ENCODE measurements around the gene TMEM191B. TPM values are rescaled to one million over a fixed set of nuclear protein-coding genes. Genes with fewer than 3 reads are reported as not detected.
"Not testable (repeated sequence)": the region's sequence is repeated elsewhere in the genome, so short reads cannot be mapped to it uniquely, and the experiment has no call there.

The TMEM191B gene
- total RNA-seq: 0.26 and 1.0 TPM in 2 replicates

DNA sequence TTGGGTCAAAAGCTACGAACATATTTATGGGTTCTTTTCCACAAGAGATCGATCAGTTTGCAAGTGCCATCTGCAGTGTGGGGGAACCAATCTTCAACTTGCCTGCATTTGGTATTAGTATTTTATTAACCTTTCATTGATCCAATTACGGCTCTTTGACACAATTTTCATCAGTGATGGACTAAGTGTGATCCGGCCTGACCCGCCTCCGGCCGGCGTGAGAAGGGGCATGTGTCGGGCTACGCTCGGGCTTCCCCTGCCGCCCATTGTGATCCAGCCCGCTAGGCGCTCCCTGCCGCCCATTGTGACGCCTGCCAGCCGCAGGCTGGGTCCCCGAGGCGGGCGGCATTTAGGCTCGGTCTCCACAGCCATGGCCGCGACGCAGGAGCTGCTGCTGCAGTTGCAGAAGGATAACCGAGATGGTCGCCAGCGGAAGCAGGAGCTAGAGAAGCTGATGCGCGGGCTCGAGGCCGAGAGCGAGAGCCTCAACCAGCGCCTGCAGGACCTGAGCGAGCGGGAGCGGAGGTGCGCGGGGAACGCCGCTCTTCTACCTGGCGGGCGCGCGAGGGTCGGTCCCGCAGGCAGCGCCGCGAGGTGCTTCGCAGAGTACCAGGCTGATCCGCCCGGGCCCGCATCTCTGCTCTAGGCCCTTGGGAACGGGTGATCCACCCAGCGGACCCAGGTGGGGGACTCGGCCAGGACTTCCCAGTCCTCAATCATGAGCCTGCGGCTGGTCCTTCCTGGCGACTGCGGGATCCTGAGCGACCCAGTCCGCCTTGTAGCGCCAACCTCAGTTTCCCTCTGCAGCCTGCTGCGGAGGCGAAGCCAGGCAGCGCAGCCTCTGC, at the start of gene TMEM191B:
Gene TMEM191B, plus strand, starts transcription at position 51 of the 845 bp plus-strand sequence. Its CDS starts 179 bp downstream, at position 230.
- H3K27me3 ChIP-seq (ENCODE audit: control insufficient read depth, insufficient read depth, low read length); H3K36me3 ChIP-seq (ENCODE audit: control insufficient read depth, insufficient read depth, low read length); DNase-seq (ENCODE audit: low read depth); H3K4me3 ChIP-seq (ENCODE audit: low read depth, low read length); FAIRE-seq: not testable (repeated sequence)

DNA sequence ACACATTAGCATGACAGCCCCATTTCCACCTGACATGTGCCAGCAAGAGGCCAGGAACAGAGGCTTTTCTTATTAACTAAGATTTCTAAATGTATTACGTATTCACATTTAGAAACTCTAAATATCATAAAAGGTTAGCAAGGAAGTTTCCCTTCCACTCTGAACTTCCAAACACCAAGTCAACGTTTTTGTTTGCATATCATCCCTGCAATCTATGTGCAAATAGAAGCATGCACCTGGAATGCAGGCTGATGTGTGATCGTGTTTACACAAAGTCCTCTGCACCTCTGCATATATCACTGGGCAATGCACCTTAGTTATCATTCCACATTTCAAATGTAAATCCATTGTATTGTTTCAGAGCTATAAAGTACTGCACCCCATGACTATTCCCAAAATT, 31.4 kb upstream of the TMEM191B start:
- H3K4me3 ChIP-seq (ENCODE audit: low read depth, low read length); H3K27me3 ChIP-seq (ENCODE audit: control insufficient read depth, insufficient read depth, low read length); DNase-seq (ENCODE audit: low read depth); H3K36me3 ChIP-seq (ENCODE audit: control insufficient read depth, insufficient read depth, low read length); FAIRE-seq: not testable (repeated sequence)

DNA sequence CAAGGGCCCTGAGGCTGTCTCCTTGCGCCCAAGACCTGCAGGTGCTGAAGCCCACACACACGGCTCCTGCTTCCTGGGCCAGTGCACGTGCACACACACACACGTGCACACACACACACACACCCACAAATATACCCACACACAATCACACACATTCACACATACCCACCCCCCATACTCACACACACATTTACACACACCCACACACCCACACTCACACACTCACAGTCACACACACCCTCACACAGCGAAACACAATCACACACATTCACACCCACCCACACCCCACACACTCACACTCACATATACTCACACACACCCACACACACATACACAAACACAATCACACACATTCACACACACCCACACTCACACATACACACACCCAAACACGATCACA, 16.3 kb upstream of the TMEM191B start:
- not testable (repeated sequence) for H3K4me3 ChIP-seq (ENCODE audit: low read depth, low read length); FAIRE-seq

DNA sequence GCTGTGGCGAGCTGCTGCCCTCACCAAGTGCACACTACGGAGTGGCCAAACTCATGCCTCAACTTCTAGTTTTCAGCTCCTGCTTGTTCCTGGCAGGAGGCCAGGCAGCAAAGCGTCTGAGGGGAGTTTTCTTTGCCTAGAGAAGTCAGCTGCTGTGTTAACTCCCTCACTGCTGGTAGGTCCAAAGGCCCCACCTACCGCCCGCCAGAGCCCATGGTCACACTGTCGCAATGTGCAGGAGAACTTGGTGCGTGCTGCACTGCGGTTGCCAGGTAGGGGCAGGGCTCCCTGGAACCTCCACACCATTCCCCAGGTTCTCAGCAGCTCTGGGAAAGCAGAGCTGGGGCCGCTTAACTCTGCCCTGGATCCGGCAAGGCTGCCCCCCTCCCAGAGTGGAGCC, 15.2 kb upstream of the TMEM191B start:
- not testable (repeated sequence) for FAIRE-seq; H3K27me3 ChIP-seq (ENCODE audit: control insufficient read depth, insufficient read depth, low read length); H3K4me3 ChIP-seq (ENCODE audit: low read depth, low read length); H3K36me3 ChIP-seq (ENCODE audit: control insufficient read depth, insufficient read depth, low read length); DNase-seq (ENCODE audit: low read depth)

More for the DNA sequence above, 16.3 kb upstream of the TMEM191B start:
- not testable (repeated sequence) for H3K27me3 ChIP-seq (ENCODE audit: control insufficient read depth, insufficient read depth, low read length); H3K36me3 ChIP-seq (ENCODE audit: control insufficient read depth, insufficient read depth, low read length); DNase-seq (ENCODE audit: low read depth)

DNA sequence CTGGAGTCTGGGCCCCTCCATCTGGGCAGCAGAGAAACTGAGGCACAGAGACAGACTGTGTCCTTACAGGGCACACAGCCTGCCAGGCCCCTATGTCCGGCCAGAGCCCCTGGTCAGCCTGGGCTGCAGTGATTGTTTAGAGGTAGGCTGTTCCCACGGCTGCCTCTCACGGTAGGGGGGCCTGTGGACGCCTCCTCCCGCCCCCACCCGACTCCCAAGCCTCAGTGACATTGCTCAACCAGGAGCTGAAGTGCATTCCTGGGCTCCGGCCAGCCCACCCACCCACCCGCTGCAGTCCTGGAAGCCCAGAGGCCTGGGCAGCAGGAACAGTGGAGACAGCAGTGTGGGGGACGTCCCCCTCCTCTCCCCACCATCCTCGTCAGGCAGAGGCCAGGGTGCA, 14.1 kb upstream of the TMEM191B start:
- DNase-seq (ENCODE audit: low read depth); H3K36me3 ChIP-seq (ENCODE audit: control insufficient read depth, insufficient read depth, low read length); FAIRE-seq; H3K27me3 ChIP-seq (ENCODE audit: control insufficient read depth, insufficient read depth, low read length); H3K4me3 ChIP-seq (ENCODE audit: low read depth, low read length): not testable (repeated sequence)

DNA sequence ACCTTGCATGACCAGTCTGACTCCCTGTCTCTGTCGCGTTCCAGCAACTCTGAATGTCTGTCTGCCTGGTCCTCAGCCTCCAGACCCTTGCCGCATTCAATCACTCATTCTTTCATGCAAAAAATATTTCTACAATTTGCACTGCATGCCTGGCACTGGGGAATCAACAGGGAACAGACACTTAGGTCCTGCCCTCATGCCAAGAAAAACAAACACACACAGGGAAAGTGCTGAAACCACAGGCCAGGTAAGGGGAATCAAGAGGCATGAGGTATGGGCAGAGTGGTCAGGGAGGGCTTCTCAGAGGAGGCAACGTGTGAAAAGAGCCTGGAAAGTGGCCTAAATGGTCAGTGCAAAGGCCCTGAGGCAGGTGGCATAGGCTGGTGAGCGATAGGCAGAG, 9.5 kb upstream of the TMEM191B start, which contains the start of gene GGTLC3:
Gene GGTLC3, minus strand, starts transcription at position 101 of the 400 bp plus-strand sequence. CDS start 264 bp downstream, outside the sequence.
- DNase-seq (ENCODE audit: low read depth); H3K36me3 ChIP-seq (ENCODE audit: control insufficient read depth, insufficient read depth, low read length); FAIRE-seq; H3K4me3 ChIP-seq (ENCODE audit: low read depth, low read length); H3K27me3 ChIP-seq (ENCODE audit: control insufficient read depth, insufficient read depth, low read length): not testable (repeated sequence)

DNA sequence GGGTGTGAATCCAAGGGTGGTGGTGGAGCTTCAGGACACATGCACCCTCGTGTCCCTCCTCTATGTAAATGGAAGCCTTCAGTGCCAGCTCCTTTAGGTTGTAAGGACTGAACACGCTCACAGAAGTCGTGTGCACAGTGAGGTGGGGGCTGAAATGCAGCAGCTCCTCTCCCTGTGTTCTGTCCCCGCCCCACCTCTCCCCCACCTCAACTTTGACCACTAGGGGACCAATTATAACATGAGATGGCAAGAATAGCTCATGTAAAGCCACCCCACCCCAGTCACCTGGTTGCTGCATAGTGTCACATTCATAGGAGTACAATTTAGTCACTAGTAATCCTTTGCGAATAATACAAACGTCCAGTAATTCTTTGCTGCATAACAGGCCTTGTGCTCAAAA, 4.8 kb upstream of the TMEM191B start:
- not testable (repeated sequence) for FAIRE-seq; H3K36me3 ChIP-seq (ENCODE audit: control insufficient read depth, insufficient read depth, low read length); H3K27me3 ChIP-seq (ENCODE audit: control insufficient read depth, insufficient read depth, low read length)

DNA sequence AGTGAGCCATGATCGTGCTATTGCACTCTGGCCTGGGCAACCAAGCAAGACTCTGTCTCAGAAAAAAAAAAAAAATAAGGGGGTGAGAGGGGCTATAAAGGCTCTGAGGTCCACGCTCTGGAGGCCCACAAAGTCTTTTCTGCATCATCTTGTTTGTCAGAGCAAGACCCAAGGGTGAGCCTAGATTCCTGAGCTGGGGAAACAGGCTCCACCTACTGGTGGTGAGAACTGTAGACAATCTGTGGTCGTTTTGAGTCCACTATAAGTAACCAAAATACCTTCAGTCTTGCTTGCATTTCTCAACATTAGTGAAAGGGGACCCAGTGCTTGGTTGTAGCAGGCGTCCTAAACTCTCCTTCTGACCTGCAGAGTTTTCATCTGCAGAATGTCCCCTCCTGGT, 4.3 kb upstream of the TMEM191B start:
- not testable (repeated sequence) for FAIRE-seq; H3K36me3 ChIP-seq (ENCODE audit: control insufficient read depth, insufficient read depth, low read length); DNase-seq (ENCODE audit: low read depth); H3K4me3 ChIP-seq (ENCODE audit: low read depth, low read length); H3K27me3 ChIP-seq (ENCODE audit: control insufficient read depth, insufficient read depth, low read length)

More for the DNA sequence above, 4.8 kb upstream of the TMEM191B start:
- not testable (repeated sequence) for H3K4me3 ChIP-seq (ENCODE audit: low read depth, low read length); DNase-seq (ENCODE audit: low read depth)

DNA sequence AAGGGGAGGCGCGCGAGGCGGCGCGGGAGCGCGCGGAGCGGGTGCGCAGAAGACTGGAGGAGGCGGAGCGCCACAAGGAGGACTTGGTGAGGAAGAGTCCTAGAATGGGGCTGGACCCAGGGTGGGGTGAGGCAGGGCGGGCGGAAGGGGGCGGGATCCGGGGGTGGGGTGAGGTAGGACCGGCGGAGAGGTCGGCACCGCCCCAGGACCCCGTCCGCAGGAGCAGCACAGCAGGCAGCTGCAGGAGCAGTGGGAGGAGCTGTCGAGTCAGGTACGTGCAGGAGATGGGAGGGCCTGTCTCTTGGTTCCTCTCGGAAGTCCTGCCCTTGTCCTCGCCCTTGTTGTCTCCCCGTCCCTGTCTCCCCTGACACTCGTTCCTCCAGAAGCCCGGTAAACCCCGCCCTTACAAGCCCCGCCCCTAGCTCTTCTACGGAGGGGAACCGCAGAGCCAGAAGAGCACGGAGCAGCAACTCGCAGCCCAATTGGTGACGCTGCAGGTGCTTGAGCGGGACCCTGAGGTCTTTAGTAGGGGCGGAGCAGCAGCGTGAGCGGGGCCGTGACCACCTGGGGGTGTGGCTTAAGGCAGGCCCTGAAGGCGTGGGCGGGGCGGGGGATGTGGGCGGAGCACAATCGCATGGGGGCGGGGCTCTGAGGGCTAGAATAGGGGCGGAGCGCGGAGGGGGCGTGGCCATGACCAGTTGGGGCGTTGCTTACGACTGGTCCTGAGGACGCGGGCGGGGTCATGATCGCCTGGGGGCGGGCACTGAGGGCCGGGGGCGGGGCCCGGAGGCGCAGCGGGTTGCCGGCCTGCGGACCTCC, 1.2 kb downstream of the TMEM191B start:
- H3K4me3 ChIP-seq (ENCODE audit: low read depth, low read length): not testable (repeated sequence)

DNA sequence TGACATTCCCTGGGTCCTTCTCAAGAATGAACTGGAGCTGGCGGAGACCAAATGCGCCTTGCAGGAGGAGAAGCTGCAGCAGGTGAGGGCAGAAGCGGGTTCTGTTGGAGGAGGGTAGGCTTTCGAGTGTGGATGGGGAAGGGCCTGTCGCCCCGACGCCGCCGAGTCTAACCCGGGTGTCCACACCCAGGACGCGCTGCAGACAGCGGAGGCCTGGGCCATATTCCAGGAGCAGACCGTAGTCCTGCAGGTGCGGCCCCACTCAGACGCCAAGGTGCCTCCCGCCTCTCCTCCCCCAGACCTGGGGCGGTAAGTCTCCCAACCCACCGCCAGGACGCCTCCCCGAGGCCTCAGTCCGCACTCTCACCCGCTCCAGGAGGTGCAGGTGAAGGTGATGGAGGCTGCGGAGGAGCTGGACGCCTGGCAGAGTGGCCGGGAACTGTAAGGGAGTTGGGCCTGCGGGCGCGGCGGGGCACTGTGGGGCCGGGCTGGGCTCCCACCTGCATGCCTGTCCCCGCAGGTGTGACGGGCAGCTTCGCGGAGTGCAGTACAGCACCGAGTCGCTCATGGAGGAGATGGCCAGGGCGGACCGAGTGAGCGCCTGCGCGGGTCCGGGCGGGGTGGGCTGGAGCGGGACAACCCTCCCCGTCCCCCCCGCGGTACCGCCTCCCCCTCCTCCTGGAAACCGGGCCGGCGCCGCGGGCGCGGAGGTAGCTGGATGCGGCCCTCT, 2.0 kb downstream of the TMEM191B start:
- not testable (repeated sequence) for FAIRE-seq; DNase-seq (ENCODE audit: low read depth); H3K4me3 ChIP-seq (ENCODE audit: low read depth, low read length); H3K27me3 ChIP-seq (ENCODE audit: control insufficient read depth, insufficient read depth, low read length); H3K36me3 ChIP-seq (ENCODE audit: control insufficient read depth, insufficient read depth, low read length)

More for the DNA sequence above, 1.2 kb downstream of the TMEM191B start:
- not testable (repeated sequence) for H3K36me3 ChIP-seq (ENCODE audit: control insufficient read depth, insufficient read depth, low read length); H3K27me3 ChIP-seq (ENCODE audit: control insufficient read depth, insufficient read depth, low read length); DNase-seq (ENCODE audit: low read depth); FAIRE-seq

DNA sequence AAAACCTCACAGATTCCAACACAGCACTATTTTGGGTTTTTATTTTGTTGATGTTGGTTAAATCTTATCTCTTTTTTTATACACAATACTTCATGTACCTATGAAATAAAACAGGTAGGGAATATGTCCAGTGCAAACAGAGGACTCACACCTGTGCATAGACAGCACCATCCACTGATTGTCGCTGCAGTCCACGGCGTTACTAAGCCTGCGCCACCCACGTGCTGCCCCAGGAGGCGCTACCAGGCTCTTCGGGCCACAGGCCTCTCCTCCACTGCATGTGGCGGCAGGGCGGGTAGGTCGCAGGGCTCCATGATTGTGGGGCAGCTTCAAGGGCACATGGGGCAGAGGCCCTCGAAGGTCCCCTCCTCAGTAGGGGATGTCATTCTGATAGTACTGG, 6.0 kb downstream of the TMEM191B start:
- H3K27me3 ChIP-seq (ENCODE audit: control insufficient read depth, insufficient read depth, low read length); H3K36me3 ChIP-seq (ENCODE audit: control insufficient read depth, insufficient read depth, low read length); FAIRE-seq; H3K4me3 ChIP-seq (ENCODE audit: low read depth, low read length); DNase-seq (ENCODE audit: low read depth): not testable (repeated sequence)

DNA sequence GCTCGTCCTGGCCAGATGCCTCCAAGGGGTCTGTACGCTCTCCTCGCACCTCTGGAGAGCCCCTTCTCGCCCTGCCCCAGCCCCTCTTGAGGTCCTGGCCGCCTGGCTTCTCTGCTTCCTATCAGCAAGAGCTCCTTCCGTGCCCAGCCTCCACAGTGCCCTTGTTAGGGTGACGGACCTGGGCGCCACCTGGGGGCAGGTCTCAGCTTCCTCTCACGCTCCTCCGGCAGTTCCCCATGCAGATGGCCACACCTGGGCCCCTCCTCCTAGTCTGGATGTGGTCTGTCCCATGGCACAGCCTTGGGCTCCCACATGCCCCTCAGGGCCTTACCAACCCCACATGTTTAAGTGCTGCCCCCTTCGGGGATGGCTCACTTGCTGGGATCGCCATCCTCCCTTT, 6.7 kb downstream of the TMEM191B start:
- not testable (repeated sequence) for H3K27me3 ChIP-seq (ENCODE audit: control insufficient read depth, insufficient read depth, low read length); DNase-seq (ENCODE audit: low read depth); H3K36me3 ChIP-seq (ENCODE audit: control insufficient read depth, insufficient read depth, low read length); FAIRE-seq; H3K4me3 ChIP-seq (ENCODE audit: low read depth, low read length)

DNA sequence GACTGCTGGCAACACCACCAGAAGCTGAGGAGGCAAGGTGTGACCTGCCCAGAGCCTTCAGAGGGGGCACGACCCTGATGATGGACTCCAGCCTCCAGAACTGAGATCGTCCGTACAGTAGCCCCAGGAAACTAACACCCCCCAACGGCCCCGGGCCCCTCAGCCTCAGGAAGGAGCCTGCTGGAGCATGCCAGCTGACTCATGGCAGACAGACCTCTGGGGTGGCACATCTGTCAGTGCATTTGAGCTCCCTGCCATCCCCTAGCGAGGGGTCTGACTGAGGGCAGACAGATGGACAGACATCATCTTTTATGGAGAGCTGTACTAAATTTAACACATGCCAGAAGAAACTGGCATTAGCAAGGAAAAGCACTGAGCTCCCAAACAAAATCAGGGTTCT, 12.4 kb downstream of the TMEM191B start:
- not testable (repeated sequence) for FAIRE-seq; H3K4me3 ChIP-seq (ENCODE audit: low read depth, low read length); H3K27me3 ChIP-seq (ENCODE audit: control insufficient read depth, insufficient read depth, low read length); H3K36me3 ChIP-seq (ENCODE audit: control insufficient read depth, insufficient read depth, low read length); DNase-seq (ENCODE audit: low read depth)

DNA sequence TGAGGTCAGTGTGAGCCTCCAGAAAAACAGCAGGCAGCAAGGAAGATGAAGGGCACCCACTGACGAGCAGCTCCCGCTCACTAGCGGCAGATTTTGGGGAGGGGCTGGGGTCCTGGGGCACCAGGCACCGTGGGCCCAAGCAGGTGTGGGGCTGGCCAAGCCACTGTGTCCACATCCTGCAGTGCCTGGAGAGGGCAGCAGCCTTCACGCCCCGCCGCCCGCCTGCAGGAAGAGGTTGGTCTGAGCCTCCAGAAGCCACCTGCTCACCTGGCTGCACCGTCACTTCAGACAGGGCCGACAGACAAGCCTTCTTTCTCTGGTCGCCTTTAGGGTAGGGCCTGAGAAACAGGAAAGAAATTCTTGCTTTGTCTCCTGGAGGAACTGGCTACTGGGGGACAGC, 15.8 kb downstream of the TMEM191B start:
- FAIRE-seq; H3K36me3 ChIP-seq (ENCODE audit: control insufficient read depth, insufficient read depth, low read length); H3K4me3 ChIP-seq (ENCODE audit: low read depth, low read length); DNase-seq (ENCODE audit: low read depth); H3K27me3 ChIP-seq (ENCODE audit: control insufficient read depth, insufficient read depth, low read length): not testable (repeated sequence)

Measured in bronchial epithelial cell (primary cell).